Left lung (tissue), 10 donors: ENCODE data around the gene MYH16. TPM values are rescaled to one million over a fixed set of nuclear protein-coding genes. Genes with fewer than 3 reads are reported as not detected.
A peak's percentile ranks its signal among the peaks of the same experiment; 100 is the strongest.
"Not testable (repeated sequence)": the region's sequence is repeated elsewhere in the genome, so short reads cannot be mapped to it uniquely, and the experiment has no call there.

Experiments
- ATAC-seq: fragments of 200-7000 bp; cut with Tn5 transposase; one replicate; pipeline ENCODE4 v1.9.1; 2020; ENCODE audit warnings: moderate library complexity
- DNase-seq, 4 donors: peaks; one replicate each; pipeline ENCODE4 v3.0.0-alpha.2; 2013 to 2020
- H3K27ac ChIP-seq, 2 donors: fragments of 200-600 bp; sonication (generic) in 1 of 2; one replicate each; pipeline versions ENCODE4 v1.5.0 to v1.8.0; 2020 to 2021
- H3K27me3 ChIP-seq, 2 donors: fragments of 200-600 bp; sonication (generic) in 1 of 2; one replicate each; pipeline versions ENCODE4 v1.5.0 to v1.8.0; 2020 to 2021
- H3K36me3 ChIP-seq, 2 donors: fragments of 200-600 bp; sonication (generic) in 1 of 2; one replicate each; pipeline versions ENCODE4 v1.5.0 to v1.8.0; 2020 to 2021
- H3K4me1 ChIP-seq, 2 donors: fragments of 200-600 bp; one replicate each; pipeline ENCODE4 v1.8.0; 2021
- H3K4me3 ChIP-seq, 2 donors: fragments of 200-600 bp; sonication (generic) in 1 of 2; one replicate each; pipeline versions ENCODE4 v1.5.0 to v1.8.0; 2020 to 2021; ENCODE audit warnings: mild to moderate bottlenecking in 1 of 2
- H3K9me3 ChIP-seq, 2 donors: fragments of 200-600 bp; sonication (generic) in 1 of 2; one replicate each; pipeline versions ENCODE4 v1.5.0 to v1.8.0; 2020 to 2021
- intact Hi-C, 2 donors: fragments of 100-400 bp; cut with DNase I; formaldehyde crosslinking; loops; one replicate each; pipeline versions ENCODE4 v1.11.2 to v1.14.2; 2022
- polyA plus RNA-seq, 6 donors: library from polyadenylated mRNA; unstranded; fragments of 120-200 nt; gene quantifications; one replicate each; pipeline ENCODE4 v1.2.1, GENCODE V29; 2013; ENCODE audit not compliant: insufficient read length in 6 of 6
- total RNA-seq, 2 donors: library from RNA; stranded (reverse); fragmentation: NEBNext Ultra II Directional; extraction: Animal tissue kit (Norgen Biotek cat#: 25700); gene quantifications; one replicate each; pipeline ENCODE4 v1.2.1, GENCODE V29; 2021
- TF ChIP-seq, protein P1 (sequence below), 2 donors: fragments of 200-600 bp; sonication (generic) in 1 of 2; IDR thresholded peaks; one replicate each; pipeline versions ENCODE4 v1.5.0 to v1.8.0; 2021; ENCODE audit warnings: antibody characterized with exemption in 2 of 2
- donor health status: DM: no; HTN: yes; CAD: no.
- donor health status: DM: no; HTN: no; CAD: no.

Gene MYH16
- total and polyA plus RNA-seq, 8 donors, result 0.04 to 0.49 (median 0.24) TPM; not detected in 4

DNA sequence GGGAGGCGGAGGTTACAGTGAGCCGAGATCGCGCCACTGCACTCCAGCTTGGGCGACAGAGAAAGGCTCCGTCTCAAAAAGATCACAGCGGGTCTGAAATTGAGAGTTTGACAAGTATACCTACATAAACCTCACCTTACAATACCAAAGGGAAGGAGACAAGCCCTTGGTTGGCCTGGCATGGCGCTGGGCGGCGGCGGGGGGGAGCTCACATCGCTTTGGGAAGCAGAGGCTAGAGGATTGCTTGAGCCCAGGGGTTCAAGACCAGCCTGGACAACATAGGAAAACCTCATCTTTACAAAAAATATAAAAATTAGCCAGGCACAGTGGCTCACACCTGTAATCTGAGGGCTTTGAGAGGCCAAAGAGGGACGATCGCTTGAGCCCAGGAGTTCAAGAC, 51.9 kb downstream of the MYH16 start:
- Histone ChIP-seq H3K4me1 (peaks cover 18 to 42% of the 10 kb centered on the region in 2 donors), H3K27ac (no peak overlapping the region), H3K9me3 (no peaks in the 10 kb centered on the region), H3K27me3 (no peaks in the 10 kb centered on the region), H3K36me3 (no peaks in the 10 kb centered on the region), H3K4me3 (peak overlapping the region in 1 of 2 donors; percentile 67)
- TF ChIP-seq, protein P1, sequence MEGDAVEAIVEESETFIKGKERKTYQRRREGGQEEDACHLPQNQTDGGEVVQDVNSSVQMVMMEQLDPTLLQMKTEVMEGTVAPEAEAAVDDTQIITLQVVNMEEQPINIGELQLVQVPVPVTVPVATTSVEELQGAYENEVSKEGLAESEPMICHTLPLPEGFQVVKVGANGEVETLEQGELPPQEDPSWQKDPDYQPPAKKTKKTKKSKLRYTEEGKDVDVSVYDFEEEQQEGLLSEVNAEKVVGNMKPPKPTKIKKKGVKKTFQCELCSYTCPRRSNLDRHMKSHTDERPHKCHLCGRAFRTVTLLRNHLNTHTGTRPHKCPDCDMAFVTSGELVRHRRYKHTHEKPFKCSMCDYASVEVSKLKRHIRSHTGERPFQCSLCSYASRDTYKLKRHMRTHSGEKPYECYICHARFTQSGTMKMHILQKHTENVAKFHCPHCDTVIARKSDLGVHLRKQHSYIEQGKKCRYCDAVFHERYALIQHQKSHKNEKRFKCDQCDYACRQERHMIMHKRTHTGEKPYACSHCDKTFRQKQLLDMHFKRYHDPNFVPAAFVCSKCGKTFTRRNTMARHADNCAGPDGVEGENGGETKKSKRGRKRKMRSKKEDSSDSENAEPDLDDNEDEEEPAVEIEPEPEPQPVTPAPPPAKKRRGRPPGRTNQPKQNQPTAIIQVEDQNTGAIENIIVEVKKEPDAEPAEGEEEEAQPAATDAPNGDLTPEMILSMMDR (IDR thresholded peaks at IDR 0.05), result no peak
- DNase-seq, result no peak
- intact Hi-C loops, result no loop called here
- ATAC-seq, result no peak

DNA sequence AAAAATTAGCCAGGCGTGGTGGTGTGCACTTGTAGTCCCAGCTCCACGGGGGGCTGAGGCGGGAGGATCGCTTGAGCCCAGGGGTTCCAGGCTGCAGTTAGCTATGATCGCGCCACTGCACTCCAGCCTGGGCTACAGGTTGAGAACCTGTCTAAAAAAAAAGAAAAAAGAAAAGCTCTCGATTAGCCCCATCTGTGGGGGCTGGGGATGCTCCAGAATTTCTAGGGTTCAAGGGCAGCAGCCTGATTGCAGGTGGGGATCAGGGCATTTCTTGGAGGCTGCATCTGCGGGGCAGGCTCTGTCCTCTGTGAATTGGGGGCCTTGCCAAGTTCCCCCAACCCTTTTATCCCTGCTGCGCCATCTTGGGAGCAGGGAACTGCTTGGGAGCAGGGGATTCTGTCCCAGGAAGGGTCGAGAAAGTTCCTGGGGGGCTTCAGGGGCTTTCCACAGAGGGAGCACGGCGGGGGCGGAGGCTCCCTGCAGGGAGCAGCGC, 52.4 kb downstream of the MYH16 start:
- no peak for ATAC-seq
- TF ChIP-seq, protein P1 (IDR thresholded peaks at IDR 0.05), result no peak
- Histone ChIP-seq H3K27me3 (no peaks in the 10 kb centered on the region), H3K36me3 (no peaks in the 10 kb centered on the region), H3K9me3 (no peaks in the 10 kb centered on the region), H3K27ac (peak overlapping the region in 1 of 2 donors; percentile 90), H3K4me3 (peak overlapping the region; percentile 67 to 83), H3K4me1 (peaks cover 21 to 47% of the 10 kb centered on the region in 2 donors)
- DNase-seq, result peak in 1 of 4 donors; percentile 7
- intact Hi-C loops, result no loop called here

DNA sequence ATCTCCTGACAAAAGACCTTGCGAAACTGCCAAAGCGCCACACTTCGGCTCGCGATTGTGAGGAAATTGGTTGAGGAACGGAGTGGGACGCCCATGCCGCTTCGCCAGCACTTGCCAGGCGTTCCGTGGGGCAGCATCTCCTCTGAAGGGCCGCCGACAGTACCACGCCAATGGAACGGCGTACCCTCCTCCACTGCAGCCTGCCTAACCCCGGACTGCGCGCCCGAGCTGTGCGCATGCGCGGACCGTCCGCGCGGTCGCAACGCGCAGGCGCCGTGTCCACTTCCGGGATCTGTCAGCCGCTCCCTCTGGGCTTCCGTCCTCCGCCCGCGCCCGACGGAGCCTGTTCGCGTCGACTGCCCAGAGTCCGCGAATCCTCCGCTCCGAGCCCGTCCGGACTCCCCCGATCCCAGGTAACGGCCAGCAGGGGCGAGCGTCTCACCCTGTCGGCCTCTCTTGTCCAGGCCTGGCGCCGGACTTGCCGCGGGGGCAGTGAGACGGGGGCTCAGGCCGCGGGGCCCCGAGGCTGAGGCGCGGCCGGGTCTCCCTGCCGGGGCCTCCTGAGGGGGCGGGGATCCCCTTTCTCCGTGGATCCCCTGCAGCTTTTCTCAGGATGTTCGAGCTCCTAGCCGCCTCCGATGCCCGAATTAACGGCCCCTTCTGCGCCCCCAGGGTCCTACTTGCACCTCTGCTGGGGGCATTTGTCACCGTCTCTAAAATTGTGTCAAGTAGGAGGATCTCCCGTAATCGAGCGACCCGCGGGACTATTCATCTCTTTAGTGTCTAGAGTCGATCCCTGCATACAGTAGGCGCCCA, 53.2 kb downstream of the MYH16 start, which contains the start of gene ARPC1A:
ARPC1A (plus strand) TSS at position 307 of the 816 bp plus-strand sequence. CDS start 7,456 bp downstream, outside the sequence.
- Histone ChIP-seq H3K4me1 (peaks cover 27 to 54% of the 10 kb centered on the region in 2 donors), H3K36me3 (no peaks in the 10 kb centered on the region), H3K27ac (peak within 1 kb of the TSS; percentile 73 to 90), H3K4me3 (peak within 1 kb of the TSS; percentile 67 to 83), H3K27me3 (no peaks in the 10 kb centered on the region), H3K9me3 (no peaks in the 10 kb centered on the region)
- intact Hi-C loops, result no loop called here
- peak; percentile 91 to 97 (median 96) for DNase-seq
- TF ChIP-seq, protein P1 (IDR thresholded peaks at IDR 0.05), result peak in 1 of 2 donors; percentile 11
- ATAC-seq, result peak; percentile 93

- ATAC-seq, result peak; percentile 2
- H3K4me1 ChIP-seq, result peaks cover 28 to 60% of the 10 kb centered on the region in 2 donors
- no peaks in the 10 kb centered on the region for H3K27me3 ChIP-seq
- TF ChIP-seq, protein P1 (IDR thresholded peaks at IDR 0.05), result no peak
- no peaks in the 10 kb centered on the region for H3K9me3 ChIP-seq
- H3K4me3 ChIP-seq, result peak overlapping the region; percentile 67 to 83
- H3K36me3 ChIP-seq, result no peaks in the 10 kb centered on the region
- no peak for DNase-seq
- intact Hi-C loops, result no loop called here
- peak overlapping the region; percentile 73 to 90 for H3K27ac ChIP-seq
Measured at GRCh38 chr7:99326408-99326782, 53.8 kb downstream of the MYH16 start.

DNA sequence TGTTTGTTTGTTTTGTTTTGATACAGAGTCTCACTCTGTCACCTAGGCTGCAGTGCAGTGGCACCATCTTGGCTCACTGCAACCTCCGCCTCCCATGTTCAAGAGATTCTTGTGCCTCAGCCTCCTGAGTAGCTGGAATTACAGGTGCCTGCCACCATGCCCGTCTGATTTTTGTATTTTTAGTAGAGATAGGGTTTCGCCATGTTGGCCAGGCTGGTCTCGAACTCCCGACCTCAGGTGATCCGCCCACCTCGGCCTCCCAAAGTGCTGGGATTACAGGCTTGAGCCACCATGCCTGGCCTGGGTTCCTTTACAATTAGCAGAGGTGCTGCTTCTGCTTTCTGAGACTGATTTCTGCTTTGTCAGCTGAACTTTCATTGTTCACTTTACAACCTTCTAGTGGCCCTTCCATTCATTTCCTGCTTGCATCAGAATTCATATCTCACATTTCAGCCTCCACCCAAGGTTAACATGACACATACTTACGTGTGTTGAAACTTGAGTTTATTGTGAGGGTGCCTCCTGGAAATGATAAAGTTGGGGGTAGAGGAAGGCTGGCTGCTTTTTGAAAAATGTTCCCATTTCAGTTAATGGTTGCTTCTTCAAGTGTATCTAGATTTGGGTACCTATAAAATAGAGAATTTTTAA, 57.8 kb downstream of the MYH16 start:
- H3K36me3 ChIP-seq, result peaks cover 0 to 28% of the 10 kb centered on the region in 2 donors
- peak overlapping the region; percentile 23 to 78 for H3K27ac ChIP-seq
- H3K4me3 ChIP-seq, H3K27me3 ChIP-seq, H3K9me3 ChIP-seq, intact Hi-C loops: not testable (repeated sequence)
- DNase-seq (peak in 1 of 4 donors; percentile 3), ATAC-seq (peak; percentile 27)
- peaks cover 24 to 59% of the 10 kb centered on the region in 2 donors for H3K4me1 ChIP-seq
